GM10266 (cell line): ENCODE data around the gene MT1H.
"Not testable (repeated sequence)": the region's sequence is repeated elsewhere in the genome, so short reads cannot be mapped to it uniquely, and the experiment has no call there.

Experiments
- DNase-seq: peaks from one replicate; pipeline ENCODE4 v3.0.0; 2012; ENCODE audit errors: extremely low spot score
- TF ChIP-seq, protein P1 (sequence below): IDR thresholded peaks from 2 replicates; pipeline ENCODE4 v1.5.1; 2012; ENCODE audit warnings: mild to moderate bottlenecking, low read depth; ENCODE audit not compliant: control insufficient read depth, insufficient read depth; ENCODE audit errors: missing control alignments

The MT1H gene

DNA sequence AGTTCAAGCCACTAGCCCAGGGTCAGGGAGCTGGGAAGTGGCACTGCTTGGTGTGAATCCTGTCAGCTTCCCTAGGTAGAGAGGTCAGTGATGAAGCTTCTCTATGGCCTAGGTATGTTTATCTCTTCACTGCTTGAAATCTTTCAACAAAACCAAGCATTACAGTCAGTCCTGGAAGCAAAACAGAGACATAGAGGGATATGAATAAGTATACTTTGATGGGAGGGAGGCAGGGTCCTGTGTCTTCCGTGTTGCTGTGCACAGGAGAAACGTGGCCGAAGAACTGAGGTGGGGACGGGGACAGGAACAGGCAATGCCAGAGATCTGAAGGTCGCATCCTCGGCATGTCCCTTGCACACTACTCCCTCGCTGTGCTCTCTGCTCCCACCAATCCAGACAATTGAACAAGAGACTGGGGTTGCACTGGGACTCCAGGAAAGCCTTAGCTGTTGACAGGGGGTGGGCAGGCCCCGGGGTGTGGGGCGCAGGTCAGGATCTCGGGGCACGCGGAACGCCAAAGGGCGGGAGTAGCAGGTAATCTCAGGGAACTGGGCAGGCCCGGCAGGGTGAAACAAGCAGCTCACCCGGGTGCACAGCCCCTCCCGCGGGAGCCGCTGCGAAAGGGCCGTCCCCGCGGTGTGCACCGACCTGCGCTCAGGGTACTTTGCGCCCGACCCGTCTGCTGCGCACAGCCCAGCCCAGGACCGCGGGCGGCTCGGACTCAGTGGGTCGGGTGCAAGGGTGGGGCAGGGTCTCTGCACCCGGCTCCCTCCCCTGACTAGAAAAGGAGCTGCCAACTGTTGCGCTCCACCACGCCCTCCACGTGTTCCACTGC is at the start of gene MT1H:
TSS of gene MT1H (plus strand) at position 810 of the 835 bp plus-strand sequence. CDS start 71 bp downstream, outside the sequence.
- TF ChIP-seq, protein P1, sequence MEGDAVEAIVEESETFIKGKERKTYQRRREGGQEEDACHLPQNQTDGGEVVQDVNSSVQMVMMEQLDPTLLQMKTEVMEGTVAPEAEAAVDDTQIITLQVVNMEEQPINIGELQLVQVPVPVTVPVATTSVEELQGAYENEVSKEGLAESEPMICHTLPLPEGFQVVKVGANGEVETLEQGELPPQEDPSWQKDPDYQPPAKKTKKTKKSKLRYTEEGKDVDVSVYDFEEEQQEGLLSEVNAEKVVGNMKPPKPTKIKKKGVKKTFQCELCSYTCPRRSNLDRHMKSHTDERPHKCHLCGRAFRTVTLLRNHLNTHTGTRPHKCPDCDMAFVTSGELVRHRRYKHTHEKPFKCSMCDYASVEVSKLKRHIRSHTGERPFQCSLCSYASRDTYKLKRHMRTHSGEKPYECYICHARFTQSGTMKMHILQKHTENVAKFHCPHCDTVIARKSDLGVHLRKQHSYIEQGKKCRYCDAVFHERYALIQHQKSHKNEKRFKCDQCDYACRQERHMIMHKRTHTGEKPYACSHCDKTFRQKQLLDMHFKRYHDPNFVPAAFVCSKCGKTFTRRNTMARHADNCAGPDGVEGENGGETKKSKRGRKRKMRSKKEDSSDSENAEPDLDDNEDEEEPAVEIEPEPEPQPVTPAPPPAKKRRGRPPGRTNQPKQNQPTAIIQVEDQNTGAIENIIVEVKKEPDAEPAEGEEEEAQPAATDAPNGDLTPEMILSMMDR: no peak
- DNase-seq: no peak

DNA sequence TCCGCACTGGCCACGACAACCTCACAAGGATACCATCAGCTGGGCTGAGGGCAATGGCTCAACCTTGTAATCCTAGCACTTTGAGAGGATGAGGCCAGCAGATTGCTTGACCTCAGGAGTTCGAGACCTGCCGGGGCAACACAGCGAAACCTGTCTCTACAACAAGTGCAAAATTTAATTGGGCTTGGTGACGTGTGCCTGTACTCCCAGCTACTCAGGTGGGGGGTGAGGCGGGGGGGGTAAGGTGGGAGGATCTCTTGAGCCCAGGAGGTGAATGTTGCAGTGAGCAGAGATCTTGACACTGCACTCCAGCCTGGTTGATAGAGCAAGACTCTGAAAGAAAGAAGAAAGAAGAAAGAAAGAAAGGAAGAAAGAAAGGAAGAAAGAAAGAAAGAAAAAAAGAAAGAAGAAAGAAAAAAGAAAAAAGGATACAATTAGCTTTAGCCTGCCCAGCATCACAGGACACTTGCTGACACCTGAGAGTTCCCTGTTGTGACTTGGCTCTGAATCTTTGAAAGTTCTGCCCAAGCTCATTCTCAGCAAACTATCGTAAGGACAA is 49.2 kb upstream of the MT1H start:
- TF ChIP-seq, protein P1: no peak
- DNase-seq: no peak

DNA sequence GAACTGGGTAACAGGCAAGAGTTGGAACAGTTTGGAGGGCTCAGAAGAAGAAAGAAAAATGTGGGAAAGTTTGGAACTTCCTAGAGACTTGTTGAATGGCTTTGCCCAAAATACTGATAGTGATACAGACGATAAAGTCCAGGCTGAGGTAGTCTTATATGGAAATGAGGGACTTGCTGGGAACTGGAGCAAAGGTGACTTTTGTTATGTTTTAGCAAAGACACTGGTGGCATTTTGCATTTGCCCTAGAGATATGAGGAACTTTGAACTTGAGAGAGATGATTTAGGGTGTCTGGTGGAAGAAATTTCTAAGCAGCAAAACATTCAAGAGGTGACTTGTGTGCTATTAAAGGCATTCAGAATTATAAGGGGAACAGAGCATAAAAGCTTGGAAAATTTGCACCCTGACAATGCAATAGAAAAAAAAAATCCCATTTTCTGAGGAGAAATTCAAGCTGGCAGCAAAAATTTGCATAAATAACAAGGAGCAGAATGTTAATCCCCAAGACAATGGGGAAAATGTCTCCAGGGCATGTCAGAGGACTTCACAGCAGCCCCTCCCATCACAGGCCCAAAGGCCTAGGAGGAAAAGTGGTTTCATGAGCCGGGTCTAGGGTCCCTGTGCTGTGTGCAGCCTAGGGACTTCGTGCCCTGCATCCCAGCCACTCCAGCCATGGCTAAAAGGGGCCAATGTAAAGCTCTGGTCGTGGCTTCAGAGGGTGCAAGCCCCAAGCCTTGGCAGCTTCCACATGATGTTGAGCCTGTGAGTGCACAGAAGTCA is 47.8 kb upstream of the MT1H start:
- DNase-seq: not testable (repeated sequence)

DNA sequence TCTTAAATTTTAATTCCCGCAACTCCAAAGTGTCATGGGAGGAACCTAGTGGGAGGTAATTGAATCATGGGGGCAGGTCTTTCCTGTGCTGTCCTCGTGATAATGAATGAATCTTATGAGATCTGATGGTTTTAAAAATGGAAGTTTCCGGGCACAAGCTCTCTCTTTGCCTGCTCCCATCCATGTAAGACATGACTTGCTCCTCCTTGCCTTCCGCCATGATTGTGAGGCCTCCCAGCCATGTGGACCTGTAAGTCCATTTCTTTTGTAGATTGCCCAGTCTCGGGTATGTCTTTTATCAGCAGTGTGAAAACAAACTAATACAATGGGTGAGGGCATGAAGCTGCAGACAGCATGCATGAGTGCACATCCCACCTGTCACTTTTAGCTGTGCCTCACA is 46.4 kb upstream of the MT1H start:
- DNase-seq: not testable (repeated sequence)

DNA sequence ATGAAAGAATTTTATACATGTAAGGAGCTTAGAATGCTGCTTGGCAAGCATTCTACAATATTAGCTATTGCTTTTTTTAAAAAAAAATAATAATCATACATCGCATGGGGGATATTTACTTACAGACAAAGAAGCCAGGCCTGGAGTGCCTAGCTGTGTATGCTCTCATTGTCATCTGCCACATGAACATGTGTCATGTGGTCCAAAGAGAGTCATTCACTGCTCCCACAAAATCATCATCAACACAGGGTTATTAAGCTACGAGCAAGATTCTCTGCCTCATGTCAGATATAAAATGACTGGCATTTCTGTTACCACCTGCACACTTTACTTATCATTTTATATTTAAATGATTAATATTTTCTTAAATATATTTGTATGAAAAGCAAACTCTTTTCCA is 46.0 kb upstream of the MT1H start:
- DNase-seq: no peak
- TF ChIP-seq, protein P1: no peak

DNA sequence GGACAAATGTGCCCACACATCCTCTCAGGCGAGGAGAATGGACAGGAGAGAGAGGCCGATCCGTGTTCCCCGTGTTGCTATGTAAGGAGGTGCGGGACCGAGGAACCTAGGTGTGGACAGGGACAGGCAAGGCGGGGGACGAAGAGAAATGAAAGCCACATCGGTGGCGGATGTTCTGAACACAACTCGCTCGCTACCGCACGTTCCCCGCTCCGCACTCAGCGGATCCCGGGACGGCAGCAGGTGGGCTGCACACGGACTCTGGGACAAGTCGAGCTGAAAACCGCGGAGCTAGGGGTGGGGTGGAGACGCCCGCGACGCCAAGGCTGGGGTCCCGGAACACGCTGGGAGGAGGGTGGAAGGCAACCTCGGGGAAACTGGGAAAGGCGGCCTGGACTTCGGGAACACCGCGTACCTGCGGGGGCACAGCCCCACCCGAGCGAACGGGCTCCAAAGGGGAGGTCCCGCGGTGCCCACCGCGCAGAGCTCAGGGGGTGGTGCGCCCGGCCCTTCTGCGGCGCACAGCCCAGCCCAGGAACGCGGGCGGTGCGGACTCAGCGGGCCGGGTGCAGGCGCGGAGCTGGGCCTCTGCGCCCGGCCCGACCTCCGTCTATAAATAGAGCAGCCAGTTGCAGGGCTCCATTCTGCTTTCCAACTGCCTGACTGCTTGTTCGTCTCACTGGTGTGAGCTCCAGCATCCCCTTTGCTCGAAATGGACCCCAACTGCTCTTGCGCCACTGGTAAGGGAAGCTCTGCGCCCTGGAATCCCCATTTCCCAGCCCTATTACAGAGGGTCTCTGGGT is 44.3 kb upstream of the MT1H start, which contains the start of gene MT1E:
TSS of gene MT1E (plus strand) at position 642 of the 803 bp plus-strand sequence. CDS start at position 713, 71 bp downstream.
- TF ChIP-seq, protein P1: no peak
- DNase-seq: no peak

DNA sequence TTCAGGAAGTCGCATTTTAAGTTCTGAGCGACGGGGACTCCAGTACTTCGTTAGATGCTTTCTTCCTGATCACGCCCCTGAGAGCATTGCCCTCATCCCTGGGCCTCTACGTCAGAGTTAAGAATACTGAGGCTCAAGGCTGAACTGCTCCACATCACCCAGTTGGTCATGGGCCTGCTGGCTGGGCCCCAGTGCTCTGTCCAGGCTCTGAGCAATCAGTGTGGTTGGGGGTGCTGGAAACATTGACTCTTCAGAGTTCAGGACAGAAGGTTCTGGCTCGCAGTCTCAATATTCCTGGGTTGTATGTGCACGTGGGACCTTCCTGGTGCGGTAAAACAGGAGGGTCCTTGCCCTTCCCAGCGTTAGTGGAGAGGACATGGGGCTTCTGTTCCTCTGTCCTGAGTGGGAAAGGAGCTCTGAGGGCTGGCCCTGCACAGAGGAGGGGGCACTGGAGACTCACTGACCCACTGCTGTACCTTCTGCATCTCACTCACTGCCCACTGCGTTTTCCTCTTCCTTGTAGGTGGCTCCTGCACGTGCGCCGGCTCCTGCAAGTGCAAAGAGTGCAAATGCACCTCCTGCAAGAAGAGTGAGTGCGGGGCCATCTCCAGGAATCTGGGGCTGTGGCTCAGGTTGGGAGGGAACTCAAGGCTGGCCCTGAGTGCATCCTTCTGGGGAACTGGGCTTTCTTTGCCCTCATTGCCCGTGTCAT is 43.5 kb upstream of the MT1H start:
- TF ChIP-seq, protein P1: no peak
- no peak for DNase-seq
